HG03442 (cell line): ENCODE measurements around the gene PCK2.
A peak's percentile ranks its signal among the peaks of the same experiment; 100 is the strongest.

ENCODE experiments used
- ATAC-seq: cut with Tn5 transposase; IDR thresholded peaks from one replicate; pipeline ENCODE4 v1.9.1; 2021; ENCODE audit warnings: mild to moderate bottlenecking, moderate library complexity; ENCODE audit not compliant: unreplicated experiment

PCK2 gene

DNA sequence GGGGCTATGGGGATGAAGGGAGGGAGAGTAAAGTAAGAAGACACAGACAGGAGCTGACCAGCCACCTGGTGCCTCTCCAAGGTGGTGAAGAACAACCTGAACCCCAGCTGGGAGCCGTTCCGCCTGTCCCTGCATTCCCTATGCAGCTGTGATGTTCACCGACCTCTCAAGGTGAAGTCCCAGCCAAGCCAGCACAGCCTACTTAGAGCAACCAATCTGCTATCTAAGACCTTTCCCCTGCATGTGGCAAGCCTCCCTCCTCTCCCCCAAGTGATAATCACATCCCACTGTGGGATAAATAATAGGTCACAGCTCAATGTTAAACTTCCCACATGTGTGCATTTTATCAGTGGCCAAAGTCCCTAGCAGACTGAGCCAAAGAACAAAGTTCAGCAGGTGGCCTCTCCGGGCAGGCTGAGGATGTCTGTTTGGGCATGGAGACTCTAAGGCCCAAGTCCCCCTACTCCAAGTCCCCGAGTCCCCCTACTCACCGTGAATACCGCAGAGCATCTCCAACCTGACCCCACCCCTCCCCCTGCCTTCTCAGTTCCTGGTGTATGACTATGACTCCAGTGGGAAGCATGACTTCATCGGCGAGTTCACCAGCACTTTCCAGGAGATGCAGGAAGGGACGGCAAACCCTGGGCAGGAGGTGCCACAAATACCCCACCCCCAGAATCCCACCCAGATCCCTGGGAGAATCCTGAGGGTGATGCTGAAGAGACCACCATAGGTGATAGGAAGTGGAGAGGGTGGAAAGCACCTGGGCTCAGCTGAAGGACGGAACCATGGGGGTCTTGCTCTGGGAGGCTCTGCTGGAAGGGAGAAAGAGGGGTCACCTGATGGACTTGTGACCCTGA lies 19.3 kb upstream of the PCK2 start:
- no peak for ATAC-seq

DNA sequence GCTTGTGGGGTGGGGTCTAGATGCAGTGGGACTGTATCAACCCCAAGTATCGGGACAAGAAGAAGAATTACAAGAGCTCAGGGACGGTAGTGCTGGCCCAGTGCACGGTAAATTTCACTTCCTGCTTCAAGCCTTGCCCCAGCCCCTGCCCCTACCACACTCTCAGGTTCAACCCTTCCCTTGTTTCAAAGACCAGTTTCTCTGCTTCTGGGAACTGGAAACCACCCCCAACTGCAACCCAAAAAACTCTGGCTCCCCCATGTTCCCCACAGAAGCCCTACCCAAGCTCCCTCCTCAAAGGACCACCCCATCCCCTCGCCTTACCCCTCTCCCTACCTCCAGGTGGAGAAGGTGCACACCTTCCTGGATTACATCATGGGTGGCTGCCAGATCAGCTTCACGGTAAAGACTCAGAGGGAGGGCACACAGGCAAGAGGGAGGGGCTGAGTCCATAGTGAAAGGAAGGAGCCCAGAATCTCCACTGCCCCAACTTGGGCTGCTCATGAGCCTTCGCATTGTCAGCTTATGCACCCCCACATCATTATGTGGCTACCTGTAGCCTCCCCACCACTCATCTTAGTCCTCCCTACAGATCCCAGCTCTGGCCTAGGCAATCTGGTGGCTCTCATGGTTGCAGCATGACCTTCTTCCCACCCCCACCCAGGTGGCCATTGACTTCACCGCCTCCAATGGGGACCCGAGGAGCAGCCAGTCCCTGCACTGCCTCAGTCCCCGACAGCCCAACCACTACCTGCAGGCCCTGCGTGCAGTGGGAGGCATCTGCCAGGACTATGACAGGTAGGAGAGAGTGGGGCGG lies 18.4 kb upstream of the PCK2 start:
- ATAC-seq, result no peak

DNA sequence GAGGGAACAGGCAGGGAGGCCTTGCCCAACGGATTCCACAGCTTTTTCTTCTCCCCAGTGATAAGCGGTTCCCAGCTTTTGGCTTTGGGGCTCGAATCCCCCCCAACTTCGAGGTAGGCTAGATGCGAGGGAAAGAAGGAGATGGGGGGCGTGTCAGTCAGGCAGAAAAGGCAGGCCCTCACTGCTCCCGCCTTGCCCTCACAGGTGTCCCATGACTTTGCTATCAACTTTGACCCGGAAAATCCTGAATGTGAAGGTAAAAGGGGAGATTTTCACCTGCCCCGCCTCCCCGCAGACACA lies 17.9 kb upstream of the PCK2 start:
- ATAC-seq, result no peak

DNA sequence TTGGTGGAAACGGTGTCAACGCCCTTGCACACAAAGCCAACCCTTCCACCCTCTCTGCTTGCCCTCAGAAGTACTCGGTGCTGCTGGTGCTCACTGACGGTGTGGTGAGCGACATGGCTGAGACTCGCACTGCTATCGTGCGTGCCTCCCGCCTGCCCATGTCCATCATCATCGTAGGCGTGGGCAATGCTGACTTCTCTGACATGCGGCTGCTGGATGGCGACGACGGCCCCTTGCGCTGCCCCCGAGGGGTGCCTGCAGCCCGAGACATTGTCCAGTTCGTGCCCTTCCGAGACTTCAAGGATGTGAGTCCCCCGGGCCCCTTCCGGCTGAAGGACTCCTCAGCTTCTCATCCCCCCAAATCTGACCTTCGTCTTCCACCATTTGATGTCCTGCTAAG lies 17.0 kb upstream of the PCK2 start:
- ATAC-seq, result no peak

DNA sequence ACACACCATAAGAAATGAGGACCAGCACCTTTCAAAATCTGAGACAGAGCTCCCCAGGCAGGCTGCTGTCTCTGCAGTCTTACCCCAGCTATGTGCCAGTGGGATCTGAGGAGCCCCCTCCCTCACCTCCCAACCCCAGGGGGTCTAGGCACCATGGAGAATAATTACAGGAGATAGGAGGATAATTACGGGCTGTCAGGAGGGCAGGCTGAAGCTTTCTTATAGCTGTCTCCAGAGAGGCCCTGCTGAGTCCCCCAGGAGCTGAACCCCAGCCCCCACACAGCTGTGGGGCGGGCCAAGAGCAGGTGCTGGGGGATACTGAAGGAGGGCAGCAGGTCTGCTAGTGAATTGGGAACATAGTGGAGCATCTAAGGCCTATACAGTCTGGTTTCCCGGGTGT lies 16.0 kb upstream of the PCK2 start:
- ATAC-seq, result no peak

DNA sequence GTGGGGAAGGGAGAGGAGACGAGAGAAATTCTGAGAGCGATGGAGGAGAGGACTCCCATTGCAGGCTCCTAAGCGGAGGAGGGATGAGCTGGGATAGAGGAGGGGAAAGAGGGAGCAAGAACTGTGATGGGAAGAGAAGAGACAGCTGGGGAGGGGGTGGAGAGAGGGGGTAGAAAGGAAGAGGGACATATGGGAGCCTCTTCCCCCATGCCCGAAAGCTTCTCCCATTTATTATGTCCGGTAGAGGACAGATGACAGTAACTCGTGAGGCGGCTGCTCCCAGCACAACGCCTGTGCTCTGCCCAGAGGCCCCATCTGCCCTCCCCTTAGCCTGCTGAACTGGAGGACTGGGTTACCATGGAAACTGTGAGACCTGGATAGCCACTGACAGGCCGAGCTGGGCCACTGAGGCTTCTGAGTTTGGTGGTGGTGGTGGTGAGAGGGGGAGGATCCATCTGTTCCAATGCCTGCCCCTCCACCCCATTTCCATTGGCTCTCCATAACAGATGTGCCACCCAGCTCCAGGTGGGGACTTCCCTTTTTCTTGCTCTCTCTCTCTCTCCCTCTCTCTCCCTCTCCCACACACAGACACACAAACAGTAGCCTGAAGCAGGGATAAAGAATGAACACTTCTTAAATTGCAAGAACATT lies 14.5 kb upstream of the PCK2 start:
- ATAC-seq, result no peak

DNA sequence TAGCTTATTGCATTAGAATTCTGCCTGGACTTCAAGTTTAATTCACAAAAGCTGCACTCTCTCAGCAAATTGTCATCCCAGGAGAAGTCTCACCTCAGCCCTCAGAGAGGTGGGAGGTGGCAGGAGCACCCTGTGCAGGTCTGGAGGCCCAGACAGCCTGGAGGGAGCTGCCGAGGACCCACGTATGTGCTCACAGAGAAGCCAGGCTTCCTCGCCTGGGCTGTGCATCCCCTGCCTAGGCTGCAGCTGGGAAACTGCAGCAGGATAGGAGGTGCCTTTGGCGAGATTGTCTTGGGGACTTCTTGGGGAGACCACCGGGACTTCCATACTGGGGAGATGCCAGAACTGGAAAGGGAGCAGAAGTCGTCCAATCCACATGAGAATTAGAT lies 14.0 kb upstream of the PCK2 start:
- no peak for ATAC-seq

DNA sequence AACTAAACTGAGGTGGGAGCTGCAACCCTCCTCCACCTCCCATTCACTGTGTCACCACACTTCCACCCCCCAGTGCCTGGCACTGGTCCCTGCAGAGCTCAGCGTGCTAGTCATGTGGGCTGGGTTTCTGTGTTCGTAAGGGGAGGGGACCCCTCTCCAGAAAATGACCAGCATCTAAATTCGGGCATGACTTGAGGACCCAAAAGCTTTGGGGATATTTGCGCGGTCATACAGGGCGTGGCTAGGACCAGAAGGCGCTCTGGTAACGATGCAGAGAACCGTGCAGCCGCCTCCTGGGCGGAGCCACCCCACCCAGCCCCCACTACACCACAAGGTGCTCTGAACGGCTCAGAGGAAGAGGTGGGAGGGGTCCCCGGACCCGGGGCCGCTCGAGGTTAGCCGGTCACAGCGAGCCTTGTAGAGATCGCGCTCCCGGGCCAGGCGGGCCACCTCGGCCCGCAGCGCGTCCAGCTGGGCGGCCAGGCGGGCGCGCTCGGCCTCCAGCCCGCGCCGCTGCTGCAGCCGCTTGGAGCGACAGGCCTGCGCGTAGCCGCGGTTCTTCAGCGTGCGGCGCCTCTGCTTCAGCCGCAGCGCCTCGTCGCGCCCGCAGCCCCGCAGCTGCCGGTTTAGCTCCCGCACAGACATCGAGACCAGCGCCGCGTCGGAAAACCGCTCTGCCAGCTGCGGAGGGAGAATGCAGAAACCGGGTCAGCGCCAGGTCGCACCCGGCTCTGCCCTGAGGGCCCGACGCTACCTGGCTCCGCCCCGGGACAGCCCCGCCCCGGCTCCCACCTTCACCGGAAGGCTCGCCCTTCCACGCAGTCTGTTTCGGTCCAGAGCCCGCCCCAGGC lies 13.0 kb upstream of the PCK2 start:
- peak; percentile 80 for ATAC-seq

DNA sequence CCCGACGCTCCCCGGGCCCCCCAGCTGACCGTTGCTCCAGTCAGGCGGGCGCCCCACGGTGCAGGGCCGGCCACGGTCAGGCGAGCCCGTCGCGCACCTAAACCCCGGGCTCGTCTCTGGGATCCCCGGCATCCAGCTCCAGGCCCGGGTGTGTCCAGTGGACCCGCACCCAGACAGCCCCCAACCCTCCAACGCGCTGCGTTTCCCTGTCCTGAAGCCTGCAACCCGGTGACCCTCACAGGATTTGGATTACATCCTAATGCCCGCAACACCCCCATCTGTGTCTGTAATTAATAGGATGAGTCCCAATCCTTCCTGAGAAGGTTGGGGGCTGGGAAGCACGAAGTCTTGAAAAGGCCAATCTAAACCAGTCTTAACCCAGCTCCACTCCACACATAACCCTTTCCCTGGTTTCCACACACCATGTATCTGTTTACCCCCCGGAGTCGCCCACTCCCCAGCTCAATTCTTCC lies 12.3 kb upstream of the PCK2 start:
- no peak for ATAC-seq

DNA sequence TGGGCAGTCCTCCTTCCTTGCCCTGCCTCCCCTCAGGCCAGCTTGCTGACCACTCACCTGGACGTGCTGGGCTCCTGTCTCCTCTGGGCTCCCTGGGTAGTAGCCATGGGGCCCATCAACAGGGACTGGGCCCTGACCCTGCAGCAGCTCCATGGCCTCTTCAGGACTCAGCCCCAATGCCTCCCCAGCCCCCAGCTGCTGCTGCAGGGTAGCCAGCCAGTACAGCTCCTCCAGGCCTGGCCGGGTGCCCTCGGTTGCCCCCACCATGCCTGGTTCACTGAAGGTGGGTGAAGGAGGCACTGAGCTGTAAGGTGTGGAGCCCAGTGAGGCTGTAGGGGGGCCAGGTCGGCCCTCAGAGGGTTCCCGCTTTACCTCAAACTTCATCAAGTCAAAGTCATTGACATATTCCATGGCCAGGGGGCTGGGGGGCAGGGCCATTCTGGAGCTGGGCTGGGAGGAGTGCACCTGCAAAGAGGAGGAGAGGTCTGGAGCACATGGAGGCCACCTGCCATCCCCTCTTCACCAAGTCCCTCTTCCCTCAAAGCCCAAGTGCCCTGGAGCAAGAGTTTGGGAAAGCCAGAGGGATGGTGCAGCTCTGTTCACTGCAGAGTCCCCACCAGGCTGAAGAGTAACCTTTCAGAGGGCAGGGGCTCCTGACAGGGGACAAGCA lies 11.6 kb upstream of the PCK2 start:
- no peak for ATAC-seq

DNA sequence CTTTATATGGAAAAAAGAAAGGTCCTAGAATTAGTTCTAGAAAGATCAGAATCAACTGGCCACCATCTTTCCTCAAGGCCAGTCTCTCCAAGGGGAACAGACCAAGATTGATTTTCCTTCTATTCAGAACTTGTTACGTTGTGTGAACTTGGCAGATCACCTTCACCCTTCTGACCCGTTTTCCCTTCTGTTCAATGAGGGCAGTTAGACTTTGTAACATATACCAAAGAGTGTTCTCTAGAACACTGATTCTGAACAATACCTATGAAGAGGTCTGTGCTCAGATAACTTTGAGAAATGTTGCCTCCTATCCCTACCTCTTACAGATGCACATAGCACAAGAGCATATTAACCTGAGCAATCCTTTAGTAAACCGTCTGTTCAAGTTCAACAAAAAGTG lies 10.6 kb upstream of the PCK2 start:
- no peak for ATAC-seq

DNA sequence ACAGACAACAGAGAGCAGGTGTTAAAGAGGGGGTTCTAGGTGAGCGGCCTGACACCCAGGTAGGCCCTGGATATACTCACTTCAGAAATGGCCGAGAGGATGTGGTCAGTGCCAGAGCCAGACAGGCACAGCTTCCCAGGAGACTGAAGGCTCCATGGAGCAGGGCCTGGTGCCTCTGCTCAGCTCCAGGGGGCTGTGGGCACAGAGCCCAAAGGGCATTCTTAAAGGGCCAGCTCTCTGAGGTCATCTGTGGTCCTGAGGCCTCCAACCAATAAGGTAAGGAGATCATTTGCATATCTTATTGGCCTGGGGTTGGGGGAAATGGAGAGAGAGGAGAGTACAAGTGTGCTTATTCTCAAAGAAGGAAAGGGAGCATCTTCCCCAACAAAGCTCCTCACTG lies 9.7 kb upstream of the PCK2 start:
- ATAC-seq, result no peak

DNA sequence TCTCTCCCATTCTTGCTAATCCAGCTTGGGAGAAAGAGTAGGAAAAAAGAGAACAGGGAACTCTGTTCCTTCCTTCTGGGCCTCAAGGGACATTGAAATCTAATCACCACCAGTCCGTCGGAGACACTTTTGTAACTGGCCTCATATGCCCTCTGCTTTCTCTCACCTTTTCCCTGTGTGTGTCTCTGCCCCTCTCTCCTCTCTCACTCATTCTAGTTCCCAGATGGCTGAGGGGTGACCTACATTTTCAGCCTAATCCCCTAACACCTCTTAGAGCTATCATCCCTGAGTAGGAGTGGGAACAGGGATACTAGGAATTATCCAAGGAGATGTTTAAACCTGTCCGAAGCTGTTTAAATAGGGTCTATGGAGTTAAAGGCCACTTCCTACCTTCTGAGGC lies 8.9 kb upstream of the PCK2 start:
- no peak for ATAC-seq

DNA sequence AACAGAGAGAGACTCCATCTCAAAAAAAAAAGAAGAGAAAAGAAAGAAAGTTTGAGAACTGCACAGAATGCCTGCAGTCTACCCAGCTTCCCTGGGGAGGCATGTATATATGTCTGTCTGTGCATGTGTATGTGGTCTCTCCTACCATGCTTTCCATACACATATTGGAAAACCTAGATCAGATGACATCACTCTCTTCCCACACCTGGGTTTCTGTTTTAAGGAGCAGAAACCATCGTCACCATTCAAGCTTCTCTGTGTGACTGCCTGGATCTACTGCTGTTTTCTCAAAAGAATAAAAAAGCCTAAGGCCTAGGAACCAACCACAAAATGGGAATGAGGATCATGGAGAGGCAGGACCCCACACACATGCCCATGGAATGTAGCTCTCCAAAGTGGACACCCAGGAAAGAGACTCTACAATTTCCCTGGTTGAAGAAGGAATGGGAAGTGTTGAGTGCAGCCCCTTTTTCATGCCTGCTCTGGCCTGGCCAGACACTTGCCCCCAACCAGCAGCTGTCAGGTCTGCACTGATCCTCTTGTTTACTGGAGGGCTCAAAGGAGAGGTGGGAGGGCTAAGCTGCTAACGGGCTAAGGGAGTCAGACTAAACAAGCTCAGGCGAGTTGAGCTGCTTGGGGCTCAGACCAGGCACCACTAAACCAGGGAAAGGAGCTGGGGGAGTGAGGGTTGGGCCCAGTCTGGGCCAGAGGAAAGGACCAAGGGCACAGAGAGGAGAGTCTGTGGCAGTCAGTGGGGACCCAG lies 7.7 kb upstream of the PCK2 start:
- no peak for ATAC-seq

DNA sequence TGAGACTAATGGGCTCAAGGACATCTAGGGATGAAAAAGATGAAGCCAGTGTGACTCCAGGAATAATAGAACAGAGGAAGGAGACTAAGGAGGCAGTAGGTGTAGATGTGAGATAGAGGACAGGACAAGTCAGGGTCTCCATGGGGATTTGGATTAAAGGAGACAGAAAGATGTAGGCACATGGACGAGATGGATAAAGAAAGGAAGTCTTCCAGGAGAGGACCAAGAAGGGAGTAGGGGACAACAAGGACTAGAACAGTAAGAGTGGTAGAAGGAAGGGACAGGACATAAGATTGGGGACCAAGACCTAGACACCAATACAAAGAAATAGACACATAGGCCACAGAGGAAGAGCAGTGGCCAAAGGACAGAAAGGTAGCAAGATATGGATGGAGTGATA lies 7.1 kb upstream of the PCK2 start:
- no peak for ATAC-seq

DNA sequence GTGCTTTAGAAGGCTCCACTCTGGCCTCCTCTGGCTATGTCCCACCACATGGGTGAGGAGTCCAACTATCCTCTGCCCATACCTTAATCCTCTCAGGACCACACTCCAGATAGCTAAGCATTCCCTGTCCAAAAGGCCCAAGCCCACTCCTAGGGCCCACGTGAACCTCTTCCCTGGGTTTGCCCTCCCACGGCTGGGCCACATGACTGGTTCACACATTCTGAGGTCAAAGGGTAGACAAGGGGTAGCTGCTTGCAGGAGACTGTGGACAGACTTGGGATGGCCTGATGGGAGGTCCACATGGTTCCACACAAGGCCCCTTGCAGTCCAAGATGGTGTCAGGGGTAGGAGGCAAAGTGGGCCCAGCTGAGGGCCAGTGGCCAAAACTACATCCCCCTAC lies 6.0 kb upstream of the PCK2 start:
- ATAC-seq, result no peak

DNA sequence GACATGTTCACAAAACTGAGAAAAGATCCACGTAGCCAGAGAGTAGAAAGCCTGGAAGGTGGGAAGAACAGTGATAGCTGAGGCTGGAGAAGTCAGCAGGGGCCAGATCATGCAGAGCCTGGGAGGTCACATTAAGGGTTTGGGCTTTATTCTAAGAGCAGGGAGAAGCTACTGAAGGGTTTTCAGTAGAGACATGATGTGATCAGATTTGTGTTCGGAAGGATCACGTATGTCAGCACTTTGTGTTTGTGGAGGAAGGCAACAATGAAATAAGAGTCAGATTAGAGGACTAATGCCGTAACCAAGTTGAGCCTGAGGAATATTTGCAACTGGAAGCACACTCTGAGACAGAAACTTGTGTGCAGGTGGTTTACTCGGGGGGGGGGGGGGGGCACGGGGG lies 4.2 kb upstream of the PCK2 start:
- ATAC-seq, result no peak

DNA sequence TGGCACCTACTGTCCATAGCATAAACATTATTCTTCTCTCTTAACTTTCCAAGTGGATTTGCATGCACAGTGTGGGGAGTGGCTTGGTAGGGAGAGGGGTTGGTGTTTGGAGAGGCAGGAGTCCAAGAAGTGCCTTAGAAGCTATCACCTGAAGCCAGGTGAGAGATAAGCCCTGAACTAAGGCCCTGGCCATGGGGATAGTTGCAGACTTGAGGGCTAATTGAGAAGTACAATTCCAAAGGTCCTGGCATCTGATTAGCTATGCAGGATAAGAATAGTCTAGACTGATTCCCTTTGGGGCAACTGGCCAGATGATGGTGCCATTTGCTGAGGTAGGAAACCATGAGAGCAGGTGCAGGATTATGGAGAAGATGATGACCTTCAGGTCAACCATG lies 2.0 kb upstream of the PCK2 start:
- ATAC-seq, result no peak

DNA sequence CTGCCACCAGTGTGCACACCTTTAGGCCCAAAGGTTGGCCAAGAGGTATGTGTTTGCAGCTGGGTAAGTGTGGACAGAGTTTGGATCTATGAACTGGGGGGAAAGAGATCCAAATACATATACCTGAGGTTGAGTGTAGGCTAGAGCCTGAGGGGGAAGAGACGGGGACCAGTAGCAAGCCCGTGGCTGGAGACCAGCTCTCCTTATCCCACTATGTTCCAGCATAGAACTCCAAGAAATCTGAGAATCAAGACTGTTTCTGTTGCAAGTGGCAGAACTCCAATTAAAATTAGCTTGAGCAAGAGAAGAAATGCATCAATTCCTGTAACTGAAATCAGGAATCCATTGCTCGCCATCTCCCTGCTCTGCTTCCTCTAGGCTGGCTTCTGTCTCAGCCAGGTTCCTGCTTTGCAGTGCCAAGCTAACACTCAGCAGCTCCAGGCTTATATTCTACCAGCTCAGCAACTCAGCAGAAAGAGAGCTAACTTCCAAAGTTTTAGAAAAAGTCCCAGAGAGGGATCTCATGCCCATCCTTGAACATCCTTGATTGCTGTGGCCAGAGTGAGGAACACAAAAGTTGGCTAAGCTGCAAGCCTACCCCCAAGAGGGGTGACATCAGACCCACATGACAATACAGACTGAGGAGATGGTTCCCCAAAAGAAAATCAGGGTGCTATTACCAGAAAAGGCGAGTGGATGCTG lies 1.5 kb upstream of the PCK2 start:
- ATAC-seq, result no peak
